DMS 273 (cell line): ENCODE measurements around the gene PER3.

Experiments used
- DNase-seq: peaks from one replicate; lab custom pipeline; 2025; ENCODE audit not compliant: unreplicated experiment; lab: John Stamatoyannopoulos, UW

Gene PER3

DNA sequence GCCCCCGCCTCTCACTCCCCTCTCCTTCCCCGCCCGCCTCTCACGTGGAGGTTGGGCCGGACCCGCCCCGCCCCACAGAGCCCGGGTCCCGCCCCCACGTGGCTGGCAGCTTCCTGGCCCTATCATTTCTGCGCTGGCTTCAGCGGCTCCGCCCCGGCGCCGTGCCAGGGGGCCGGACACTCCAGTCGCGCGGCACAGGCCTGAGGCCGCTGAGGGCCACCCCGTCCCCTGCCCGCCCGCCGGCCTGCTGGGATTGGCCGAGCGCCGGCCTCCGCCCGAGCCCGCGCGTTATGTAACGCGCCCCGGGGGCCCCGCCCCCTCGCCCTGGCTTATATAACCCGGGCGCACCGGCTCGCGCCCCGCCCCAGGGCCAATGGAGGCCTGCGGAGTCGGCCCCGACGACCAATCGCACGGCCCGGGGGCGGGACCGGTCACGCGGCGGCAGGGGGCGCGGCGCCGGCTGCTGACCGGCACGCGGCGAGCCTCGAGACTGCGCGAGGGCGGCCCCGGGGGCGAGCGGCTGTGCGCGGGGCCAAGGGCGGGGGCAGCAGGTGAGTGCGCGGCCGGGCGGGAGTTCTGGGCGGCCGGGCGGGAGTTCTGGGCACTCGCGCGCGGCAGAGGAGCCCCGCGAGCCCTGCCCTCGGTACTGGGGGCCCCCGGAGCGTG, at the start of gene PER3:
Gene PER3, plus strand, starts transcription at position 466 of the 666 bp plus-strand sequence. CDS start 587 bp downstream, outside the sequence.
- DNase-seq, result peak; percentile 99

DNA sequence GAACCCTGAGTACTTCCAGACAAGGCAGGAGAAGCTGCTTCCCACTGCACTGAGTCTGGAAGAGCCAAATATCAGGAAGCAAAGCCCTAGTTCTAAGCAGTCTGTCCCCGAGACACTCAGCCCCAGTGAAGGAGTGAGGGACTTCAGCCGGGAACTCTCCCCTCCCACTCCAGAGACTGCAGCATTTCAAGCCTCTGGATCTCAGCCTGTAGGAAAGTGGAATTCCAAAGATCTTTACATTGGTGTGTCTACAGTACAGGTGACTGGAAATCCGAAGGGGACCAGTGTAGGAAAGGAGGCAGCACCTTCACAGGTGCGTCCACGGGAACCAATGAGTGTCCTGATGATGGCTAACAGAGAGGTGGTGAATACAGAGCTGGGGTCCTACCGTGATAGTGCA, 46.0 kb upstream of the PER3 start:
- no peak for DNase-seq

DNA sequence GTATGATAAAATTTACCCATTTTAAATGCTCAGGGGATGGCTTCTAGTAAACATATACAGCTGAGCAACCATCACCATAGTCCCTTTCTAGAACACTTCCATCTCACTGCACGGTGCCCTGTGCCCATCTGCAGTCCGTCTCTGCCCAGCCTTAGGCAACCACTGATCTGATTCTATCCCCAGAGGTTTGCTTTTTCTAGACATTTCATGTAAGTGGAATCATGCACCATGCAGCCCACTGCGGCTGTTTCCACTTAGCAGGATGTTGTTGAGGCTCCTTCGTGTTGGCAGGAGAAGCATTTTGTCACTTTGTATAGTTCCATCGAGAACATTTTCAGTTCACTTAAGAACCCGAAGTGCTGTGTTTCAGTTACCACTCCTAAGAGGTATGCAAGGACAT, 40.7 kb upstream of the PER3 start:
- no peak for DNase-seq

DNA sequence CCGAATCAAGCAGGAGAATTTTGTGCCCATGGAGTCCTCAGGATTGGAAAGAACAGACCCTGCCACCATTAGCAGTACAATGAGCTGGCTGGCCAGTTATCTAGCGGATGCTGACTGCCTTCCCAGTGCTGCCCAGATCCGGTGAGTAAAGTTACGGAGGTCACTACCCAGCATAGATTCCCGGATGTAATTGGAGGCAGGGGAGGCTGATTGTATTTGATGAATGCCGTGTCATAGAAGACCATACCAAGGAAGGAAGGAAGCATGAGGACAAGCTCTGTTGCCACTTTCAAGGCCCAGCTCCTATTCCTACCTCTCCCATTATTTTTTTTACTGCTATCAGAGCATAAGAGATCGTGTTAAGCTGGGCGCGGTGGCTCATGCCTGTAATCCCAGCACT, 39.2 kb upstream of the PER3 start:
- no peak for DNase-seq

DNA sequence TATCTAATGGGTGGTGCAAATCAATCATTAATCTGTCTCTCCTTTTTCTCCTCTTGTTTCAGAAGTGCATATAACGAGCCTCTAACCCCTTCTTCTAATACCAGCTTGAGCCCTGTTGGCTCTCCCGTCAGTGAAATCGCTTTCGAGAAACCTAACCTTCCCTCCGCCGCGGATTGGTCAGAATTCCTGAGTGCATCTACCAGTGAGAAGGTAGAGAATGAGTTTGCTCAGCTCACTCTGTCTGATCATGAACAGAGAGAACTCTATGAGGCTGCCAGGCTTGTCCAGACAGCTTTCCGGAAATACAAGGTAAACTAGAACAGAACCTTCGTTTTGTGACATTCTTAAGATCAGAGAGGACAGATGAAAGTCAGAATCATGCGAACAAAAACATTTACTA, 38.3 kb upstream of the PER3 start:
- no peak for DNase-seq

DNA sequence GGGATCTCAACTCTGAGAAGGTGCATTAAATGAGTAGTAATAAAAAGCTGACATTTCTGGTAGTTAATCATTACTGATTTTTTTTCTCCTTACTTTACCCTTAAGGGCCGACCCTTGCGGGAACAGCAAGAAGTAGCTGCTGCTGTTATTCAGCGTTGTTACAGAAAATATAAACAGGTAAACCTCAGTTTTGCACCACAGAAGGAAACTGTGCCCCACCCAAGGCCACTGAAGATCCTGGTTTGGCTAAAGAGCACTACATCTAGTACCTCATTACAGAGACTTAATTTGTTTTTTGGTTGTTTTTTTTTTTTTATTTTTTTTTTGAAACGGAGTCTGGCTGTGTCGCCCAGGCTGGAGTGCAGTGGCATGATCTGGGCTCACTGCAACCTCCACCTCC, 36.5 kb upstream of the PER3 start:
- DNase-seq, result no peak

DNA sequence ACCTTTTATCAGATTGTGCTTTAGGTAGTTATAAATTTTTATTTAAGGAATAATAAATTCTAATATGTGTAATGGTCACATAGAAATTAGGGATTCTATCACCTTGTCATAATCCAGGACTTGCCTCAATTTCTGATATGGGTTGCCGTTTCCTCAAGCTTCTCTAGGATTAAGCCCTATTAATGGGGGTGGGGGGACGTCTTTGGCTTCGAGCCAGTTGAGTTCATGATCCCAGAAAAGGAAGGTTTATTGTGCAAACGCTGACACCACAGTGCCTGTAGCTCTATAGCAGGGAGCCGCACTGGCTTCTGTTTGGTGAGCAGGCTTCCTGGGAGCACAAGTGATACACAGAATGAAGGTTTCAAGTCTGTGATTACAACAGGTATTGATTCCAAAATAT, 35.0 kb upstream of the PER3 start:
- DNase-seq, result no peak

DNA sequence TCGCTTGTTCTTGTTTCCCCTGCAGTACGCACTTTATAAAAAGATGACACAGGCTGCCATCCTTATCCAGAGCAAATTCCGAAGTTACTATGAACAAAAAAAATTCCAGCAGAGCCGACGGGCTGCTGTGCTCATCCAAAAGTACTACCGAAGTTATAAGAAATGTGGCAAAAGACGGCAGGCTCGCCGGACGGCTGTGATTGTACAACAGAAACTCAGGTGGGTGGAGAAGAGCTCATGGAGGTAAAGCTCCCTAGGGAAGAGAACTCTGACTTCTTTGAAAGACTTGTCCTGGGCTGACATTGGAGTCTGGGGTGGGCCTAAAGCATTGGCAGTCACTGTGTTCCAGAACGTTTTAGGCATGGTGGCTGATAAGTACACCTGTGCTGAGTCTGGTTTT, 32.9 kb upstream of the PER3 start:
- DNase-seq, result no peak

DNA sequence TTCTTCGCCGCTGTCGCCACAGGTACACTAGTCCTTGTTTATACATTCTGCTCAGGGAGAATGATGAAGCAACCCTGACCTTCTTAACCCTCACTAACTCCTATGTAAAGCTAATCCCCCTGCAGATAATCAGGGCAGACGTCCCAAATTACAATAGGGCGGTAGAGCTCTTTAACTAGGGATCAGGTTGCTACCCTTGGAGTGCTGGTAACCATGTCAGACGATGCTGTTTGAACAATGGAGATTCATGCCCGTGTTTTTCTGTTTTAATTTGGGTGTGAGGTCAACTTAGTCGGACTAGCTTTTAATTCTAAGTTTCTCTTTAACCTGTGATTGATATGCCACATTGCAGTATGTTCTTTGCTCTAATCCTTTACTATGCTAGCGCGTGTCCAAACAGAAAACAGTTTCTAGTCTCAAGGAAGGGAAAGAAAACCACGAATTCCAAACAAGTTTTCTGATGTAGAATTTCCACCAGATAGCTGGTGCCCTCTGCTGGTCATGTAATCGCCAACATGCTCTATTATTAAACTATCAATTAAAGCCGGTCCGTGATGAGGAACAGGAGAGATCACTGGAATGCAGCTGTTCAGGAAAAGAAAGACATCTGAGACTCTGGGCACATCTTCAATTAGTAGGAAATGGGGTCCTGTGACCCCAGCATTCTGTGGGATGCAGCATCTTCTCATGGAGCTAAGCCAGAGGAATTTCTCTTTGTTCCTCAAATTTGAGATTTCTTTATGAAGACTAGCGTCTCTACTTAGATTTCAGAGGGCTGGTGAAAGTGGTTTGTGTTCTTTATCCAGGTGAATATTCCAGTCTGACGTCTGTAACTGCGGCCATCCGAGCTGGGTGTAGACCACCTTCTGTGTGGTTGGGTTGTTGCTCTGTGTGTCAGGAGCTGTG, 31.3 kb upstream of the PER3 start:
- peak; percentile 80 for DNase-seq

DNA sequence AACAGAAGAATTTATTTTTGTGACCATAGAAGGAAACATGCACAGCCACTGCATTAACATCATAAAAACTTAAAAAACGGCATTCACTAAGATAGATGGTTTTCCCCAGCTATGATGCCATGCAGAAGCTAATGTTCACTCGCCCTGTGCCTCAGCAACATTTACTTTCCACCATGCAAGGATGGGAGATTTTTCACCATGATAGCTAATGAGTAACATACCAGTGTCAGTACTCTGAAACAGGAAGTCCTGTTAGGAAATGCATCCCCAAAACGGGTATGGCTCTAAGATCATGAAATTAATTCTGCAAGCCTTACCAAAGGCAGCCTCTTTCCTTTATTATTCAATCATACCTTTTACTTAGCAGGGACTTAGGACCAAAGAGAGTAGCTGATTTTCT, 30.4 kb upstream of the PER3 start:
- DNase-seq, result no peak

DNA sequence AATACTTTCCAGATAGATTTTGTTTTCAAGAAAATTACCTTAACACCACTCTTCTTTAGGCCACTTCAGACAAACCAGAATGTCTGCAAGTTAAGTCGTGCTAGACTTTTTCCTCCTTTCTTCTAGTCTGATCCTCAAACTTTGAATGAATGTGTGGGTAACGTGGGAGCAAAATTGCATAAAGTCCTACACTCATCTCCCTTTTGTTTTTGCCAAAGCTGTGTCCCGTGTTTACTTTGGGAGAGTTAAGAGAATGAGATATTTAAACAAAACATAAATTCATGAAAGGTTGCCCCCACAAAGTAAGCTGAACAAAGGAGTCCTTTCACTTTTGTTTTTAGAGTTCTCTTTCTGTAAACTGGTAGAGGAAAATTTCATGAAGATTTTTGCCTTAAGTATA, 29.9 kb upstream of the PER3 start:
- no peak for DNase-seq

DNA sequence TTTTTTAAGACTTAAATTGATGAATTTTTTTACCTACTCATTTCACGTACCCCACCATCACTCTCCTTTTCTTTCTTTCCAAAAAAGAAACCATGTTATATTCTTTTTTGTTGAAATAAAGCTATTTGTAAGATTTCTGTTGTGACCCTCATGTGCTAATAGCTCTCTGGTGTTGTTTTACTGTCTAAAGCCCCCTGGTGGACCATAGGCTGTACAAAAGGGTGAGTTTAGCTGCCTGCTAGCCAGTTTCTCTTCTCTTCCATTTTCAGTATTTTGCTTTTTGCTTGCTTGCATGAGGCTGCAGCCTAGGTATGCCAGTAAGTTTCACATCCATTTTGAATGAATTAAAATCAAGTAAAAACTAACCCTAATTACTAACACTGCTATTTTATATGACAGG, 28.6 kb upstream of the PER3 start:
- peak; percentile 45 for DNase-seq

DNA sequence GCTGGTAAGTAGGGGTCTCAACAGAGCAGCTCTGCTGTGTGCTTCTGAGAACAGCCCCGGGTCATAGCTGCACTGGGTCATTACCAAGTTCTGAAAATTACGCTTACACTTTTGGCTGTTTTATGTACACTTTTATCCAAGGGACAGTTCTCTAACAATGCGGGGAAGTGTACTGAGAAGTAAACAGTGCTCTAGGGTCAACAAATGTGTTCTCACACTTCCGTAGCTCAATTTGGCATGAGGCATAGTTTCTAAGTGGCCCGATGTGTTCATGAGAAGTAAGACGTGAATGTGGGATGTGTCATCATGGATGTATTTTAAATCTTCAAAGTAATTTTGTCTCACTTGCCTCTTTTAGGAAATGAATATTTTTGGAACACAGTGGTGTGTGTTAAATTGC, 23.8 kb upstream of the PER3 start:
- no peak for DNase-seq

DNA sequence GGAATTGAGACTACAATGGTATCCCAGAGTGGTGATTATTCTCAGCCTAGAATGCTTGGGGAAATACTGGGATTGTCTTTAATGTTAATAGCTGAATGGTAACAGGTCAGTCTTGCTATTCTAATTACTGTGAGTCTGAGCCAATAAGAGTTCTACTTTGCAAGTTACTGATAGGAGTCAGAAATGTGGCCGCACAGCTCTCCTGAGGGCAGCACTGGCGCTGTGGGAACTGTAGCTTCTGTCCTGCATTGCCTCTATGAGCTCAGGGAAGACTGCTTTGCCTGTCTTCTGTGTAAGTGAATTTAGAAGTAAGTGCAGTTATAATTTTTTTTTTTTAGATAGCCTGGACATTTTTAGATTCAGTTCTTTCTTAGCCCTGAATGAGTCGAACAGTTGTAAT, 23.0 kb upstream of the PER3 start:
- no peak for DNase-seq

DNA sequence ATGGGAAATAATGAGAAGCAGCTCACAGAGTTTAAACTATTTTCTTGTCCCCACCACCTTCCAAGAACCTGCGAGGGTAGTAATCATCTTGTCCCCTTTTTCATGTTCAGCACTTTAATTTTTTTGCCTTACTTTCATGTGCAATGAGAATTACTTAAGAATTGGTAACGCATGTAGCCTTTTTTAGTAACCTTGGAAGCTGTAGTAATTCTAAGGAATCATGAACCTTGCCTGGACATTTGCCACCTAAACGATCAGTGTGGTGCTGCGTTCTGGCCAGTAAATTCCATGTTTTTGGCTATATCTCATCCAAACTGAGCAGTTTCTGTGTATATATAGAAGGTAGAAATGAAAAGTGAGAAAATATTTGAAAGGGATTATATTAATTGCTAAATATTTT, 16.9 kb upstream of the PER3 start:
- DNase-seq, result no peak

DNA sequence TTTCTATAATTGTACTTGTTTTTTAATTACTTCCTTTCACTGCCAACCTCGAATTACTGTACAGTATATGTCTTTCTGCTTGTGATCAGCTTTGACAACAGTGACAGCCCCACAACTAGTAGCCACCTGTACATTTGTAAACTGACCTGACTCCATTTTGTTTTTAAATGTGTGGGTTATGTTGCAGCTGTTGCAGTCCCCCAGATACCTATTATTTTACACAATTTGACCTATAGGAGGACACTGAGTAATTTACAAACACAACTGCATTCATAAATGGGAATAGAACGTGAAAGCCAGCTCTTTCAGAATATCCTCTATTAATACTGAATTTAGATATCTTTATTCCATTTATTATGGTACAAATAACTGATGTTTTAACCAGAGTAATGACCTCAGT, 15.5 kb upstream of the PER3 start:
- peak; percentile 57 for DNase-seq

DNA sequence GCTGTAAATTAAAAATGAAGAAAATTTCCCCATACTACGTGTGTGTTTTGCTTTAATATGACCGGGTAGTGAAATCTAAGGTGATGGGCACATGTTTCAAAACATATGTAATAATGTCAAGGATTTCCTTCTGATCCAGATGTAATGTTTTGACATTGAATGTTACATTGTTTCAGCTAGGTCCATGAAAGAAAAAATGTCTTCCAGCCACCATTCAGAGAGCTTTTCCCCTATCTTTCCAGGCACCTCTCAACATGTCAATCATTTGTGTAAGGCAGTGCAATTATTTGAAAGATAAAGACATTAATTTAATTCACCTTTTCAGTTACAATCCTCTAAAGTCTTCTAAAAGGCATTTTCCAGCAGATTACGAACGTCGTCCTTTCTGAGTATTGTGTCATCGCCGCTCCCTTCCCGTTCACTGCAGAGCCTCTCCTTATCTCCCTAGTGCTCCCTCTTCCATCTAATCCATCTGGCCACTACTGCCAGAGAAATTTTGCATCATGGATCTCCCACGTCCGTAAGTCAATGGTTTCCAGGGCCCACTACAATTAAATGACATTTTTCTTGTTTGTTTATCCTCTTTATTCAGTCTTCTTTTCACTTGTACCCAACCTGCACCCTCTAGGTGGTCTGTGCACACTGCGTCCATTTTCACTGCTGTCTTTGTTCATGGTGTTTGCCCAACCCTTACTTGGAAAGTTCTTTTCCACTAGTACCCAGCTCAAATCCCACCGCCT, 14.2 kb upstream of the PER3 start:
- DNase-seq, result no peak

DNA sequence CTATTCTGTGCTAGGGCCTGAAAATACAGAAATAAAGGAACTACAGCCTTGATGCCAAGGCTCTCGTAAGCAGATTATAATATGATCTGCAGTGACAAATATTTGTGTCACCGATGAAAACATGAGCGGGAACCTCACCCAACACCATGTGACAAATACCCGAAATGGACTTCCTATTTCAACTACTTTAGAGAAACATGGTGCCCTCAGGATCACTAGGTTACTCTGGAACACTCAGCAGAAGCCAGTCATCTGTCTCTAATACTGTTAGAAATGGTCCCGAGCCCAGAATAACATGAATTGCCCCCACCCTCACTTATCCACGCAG, 13.5 kb upstream of the PER3 start:
- no peak for DNase-seq

DNA sequence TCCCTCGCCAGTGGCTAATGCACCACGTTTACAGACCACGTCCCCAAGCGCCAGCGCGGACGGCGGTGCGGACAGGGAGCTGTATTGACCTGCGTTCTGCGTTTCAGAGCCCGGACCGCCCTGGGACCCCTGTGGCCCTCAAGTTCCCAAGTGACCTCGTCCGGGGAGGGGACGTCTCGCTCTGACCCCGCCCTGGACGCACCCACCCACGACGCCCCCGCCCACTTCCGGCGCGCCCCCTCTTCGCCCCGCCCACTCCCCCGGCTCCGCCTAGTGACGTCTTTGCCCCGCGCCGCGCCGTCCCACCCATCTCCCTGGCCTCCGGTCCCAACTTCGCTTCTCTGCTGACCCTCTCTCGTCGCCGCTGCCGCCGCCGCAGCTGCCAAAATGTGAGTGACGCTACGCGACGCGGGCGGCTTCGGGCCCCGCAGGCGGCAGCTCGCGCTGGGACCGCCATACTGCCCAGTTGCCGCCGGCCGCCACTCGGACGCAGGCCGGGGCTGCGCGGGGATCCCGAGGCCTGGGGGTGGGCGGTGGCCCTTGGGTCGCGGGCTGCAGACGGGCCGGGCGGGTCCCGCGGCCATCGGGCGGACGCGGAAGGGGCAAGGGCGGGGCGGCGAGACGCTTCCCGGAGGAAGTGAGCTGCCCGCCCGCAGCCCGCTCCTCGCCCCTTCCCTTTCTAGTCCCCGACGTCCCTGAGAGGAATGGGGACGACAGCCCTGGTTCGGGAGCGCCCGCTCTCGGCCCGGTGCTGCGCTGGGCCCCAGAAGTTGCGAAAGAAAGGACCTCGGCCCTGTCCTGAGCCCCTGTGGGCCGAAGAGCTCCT, 12.9 kb upstream of the PER3 start, which contains the start of gene VAMP3:
Gene VAMP3, plus strand, starts transcription at position 300 of the 826 bp plus-strand sequence. Its CDS starts 88 bp downstream, at position 388.
- peak; percentile 86 for DNase-seq

DNA sequence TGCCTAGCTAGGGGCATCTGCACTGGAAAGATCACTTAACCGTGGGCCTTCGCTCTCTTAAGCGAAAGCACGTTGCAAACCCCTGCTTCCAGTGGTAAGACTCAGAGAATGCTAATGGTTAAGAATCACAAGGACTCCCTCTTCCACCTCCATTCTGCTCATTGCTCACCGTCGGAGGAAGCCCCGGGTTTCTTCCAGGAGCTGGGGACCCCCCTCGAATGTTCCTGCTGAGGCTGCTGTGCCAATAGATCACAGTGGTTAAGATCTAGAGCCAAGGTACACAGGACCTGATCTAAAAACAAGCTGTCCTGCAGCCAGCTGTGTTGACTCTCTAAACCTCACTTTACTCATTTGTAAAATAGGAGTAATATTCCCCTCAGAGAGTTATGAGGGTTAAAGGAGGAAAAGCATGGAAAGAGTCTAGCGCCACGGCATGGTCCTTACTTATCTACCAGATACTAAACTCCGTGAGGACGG, 12.2 kb upstream of the PER3 start:
- peak; percentile 39 for DNase-seq

DNA sequence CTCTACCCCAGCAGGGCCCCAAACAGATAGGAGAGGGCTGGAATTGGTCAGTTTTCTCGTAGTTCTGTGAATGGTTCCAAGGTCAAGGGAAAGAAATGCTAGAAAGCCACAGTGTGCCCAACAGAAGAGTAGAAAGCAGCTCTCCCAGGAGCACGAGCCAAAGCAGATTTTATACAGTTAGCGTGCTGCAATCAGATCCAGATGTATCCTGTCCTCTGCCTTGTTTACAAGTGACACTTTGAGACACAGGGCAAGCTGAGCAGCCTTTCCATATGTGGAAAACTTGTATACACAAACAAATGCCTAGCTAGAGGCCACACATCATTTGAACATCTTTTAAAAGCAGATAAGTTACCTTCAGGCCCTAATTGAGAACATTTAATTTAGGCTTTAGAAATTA, 6.5 kb upstream of the PER3 start:
- DNase-seq, result no peak
